ENCODE results near the gene PIGO. TPM values are rescaled to one million over a fixed set of nuclear protein-coding genes. Genes with fewer than 3 reads are reported as not detected.

Gene PIGO
- total RNA-seq, 4 donors from 2014 or later: 6.6 to 12.3 (median 7.3) TPM

- peak within 1 kb of the TSS; percentile 92 to 100 (median 98) for H3K27ac ChIP-seq
- in situ Hi-C loops (cut with MboI; ENCODE audit: low sequenced_read_pairs in 4 of 4): no loop called here
- TF ChIP-seq CTCF (IDR thresholded peaks at IDR 0.05 in 4 of 5, conservative IDR thresholded peaks at IDR 0.05 in 1 of 5): no peak
- peak; percentile 91 to 93 for TF ChIP-seq POLR2A (IDR thresholded peaks at IDR 0.05)
- no peaks in the 10 kb centered on the region for H3K27me3 ChIP-seq
- H3K36me3 ChIP-seq: peaks cover 0 to 6% of the 10 kb centered on the region in 2 donors
- peak within 1 kb of the TSS; percentile 91 to 100 (median 94) for H3K4me3 ChIP-seq
- intact Hi-C loops (cut with DNase I; ENCODE audit: low total_unique reads): loop anchor here (1.0 to 5.0 kb wide), 4 partner anchors 30 to 616 kb away; partner anchors contain the start of genes DNAJB5, STOML2 and TPM2
- no peaks in the 10 kb centered on the region for H3K9me3 ChIP-seq
- ATAC-seq (peak; percentile 91 to 93), DNase-seq (peak; percentile 99)
- H3K4me1 ChIP-seq: peaks cover 29 to 38% of the 10 kb centered on the region in 2 donors
These were observed 23.7 kb downstream of the PIGO start, which contains the start of gene VCP for GRCh38 chr9:35072461-35073278. Gene VCP, minus strand, starts transcription at chr9:35072625. Its CDS starts 272 bp downstream, at chr9:35072353.

DNA sequence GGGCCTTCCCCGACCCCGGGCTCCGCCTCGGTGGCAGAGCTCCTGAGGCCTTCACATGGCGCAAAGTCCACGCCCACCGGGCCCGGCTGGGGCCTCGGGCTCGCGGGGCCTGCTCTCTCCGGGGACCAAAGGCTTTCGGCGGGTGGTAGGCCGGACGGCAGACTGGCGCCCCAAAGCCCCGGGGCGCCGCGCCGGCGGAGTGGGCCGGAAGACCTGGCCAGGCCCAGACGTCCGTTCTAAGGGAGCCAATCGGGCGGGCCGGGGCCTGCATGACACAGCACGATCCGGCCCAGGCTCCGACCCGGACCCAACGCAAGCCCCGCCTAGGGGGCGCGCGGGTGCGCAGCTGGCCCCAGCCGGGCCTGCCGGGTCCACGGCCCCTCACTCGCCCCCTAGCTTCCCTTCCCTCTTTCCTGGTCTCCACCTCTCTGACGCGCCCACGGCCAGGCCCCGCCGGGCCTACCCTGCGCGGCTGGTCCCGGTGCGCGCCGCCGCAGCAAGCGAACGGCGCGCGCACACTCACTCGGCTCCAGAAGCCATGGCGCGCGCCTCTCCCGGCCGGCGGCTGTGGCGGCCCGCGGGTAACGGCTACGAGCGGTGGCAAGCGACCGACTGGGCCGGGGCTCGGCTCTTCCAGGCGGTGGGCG is 24.5 kb downstream of the PIGO start:
- in situ Hi-C loops (cut with MboI; ENCODE audit: low sequenced_read_pairs in 4 of 4) (no loop called here), intact Hi-C loops (cut with DNase I; ENCODE audit: low total_unique reads) (loop anchor here (1.0 to 5.0 kb wide), 5 partner anchors 17 to 617 kb away; partner anchors contain the start of genes DNAJB5, STOML2 and TPM2)
- peaks cover 0 to 14% of the 10 kb centered on the region in 2 donors for H3K36me3 ChIP-seq

DNA sequence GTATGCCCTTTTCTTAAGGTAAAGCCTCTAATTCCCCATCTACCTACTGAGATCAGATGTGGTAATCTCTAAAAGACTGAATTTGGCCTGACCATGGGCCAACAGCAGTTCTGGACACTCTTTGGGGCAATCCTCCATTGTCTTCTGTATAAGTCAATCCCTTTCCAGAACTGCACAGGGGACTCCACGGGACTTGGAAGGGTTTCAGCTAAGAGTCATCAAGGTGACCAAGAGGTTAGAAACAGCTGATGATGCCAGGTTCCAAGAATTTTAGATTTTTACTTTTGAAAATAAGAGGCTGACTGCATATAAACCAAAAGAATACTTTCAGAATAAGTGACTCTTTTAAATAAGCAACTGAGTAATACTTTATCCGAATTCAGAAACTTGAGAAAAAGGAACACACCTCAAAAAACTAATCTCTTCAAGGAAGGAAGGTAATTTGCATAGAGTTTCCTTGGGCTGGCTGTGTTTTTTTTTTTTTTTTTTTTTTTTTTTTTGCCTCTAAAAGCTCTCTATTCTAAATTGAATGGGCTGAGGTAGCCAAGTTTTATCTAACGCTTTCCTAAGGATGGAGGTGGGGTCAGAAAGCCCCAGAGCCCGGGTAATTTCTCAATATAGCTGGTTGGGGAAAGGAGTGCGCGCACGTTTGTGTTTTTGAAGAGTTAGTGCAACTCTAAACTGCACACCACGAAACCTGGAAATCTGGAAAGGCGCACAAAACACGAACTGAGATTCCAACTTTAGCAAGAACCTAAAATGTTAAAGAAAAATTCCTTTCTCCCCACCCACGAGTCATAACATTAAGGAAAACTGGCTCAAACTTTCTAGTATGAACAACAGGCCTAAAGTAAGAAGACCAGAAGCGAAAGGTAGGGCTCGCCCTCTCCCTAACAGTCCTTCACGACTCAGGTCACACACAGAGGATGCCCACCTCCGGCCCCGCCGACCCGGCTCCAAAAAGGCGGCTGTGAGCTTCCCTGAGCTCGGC is 25.3 kb downstream of the PIGO start:
- Histone ChIP-seq H3K9me3 (no peaks in the 10 kb centered on the region), H3K27me3 (no peaks in the 10 kb centered on the region), H3K27ac (peak overlapping the region; percentile 92 to 100 (median 98)), H3K36me3 (peaks cover 3 to 22% of the 10 kb centered on the region in 2 donors), H3K4me3 (peak overlapping the region; percentile 91 to 100 (median 94)), H3K4me1 (peaks cover 29 to 38% of the 10 kb centered on the region in 2 donors)
- ATAC-seq (peak in 1 of 2 donors; percentile 39), DNase-seq (peak; percentile 58 to 74)
- TF ChIP-seq POLR2A (IDR thresholded peaks at IDR 0.05) (no peak), CTCF (IDR thresholded peaks at IDR 0.05 in 4 of 5, conservative IDR thresholded peaks at IDR 0.05 in 1 of 5) (no peak)
- intact Hi-C loops (cut with DNase I; ENCODE audit: low total_unique reads): loop anchor here (2.0 to 5.0 kb wide), 2 partner anchors 16 to 531 kb away; no protein-coding TSS in a partner anchor
- in situ Hi-C loops (cut with MboI; ENCODE audit: low sequenced_read_pairs in 4 of 4): no loop called here

More for the DNA sequence above, 24.5 kb downstream of the PIGO start:
- peak; percentile 81 to 83 for DNase-seq
- H3K9me3 ChIP-seq: no peaks in the 10 kb centered on the region
- peak; percentile 64 to 70 for ATAC-seq
- H3K27me3 ChIP-seq: no peaks in the 10 kb centered on the region
- H3K4me3 ChIP-seq: peak overlapping the region; percentile 91 to 100 (median 94)
- H3K4me1 ChIP-seq: peaks cover 29 to 38% of the 10 kb centered on the region in 2 donors
- H3K27ac ChIP-seq: peak overlapping the region; percentile 92 to 100 (median 98)
- peak; percentile 85 to 93 for TF ChIP-seq POLR2A (IDR thresholded peaks at IDR 0.05)
- peak; percentile 15 to 55 (median 39) for TF ChIP-seq CTCF (IDR thresholded peaks at IDR 0.05 in 4 of 5, conservative IDR thresholded peaks at IDR 0.05 in 1 of 5)

DNA sequence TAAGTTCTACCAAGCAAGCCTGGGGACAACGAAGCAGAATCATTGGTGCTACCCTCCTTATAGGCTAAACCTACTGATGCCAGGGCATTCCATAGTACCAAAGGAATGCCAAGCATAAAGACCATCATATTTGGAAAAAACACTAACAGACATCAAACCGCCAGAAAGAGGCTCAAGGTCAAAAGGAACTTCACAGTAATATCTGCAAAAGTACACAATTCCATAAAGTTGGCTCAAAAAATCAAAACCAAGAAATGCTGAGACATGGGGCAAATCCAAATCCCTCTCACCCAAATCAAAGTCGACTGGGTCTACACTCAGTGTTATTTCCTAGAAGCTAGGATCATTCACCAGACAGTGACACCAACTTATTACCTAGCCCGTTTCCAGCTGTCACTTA is 27.4 kb downstream of the PIGO start:
- TF ChIP-seq POLR2A (IDR thresholded peaks at IDR 0.05): no peak
- no peak for TF ChIP-seq CTCF (IDR thresholded peaks at IDR 0.05 in 4 of 5, conservative IDR thresholded peaks at IDR 0.05 in 1 of 5)
- intact Hi-C loops (cut with DNase I; ENCODE audit: low total_unique reads): no loop called here
- no peaks in the 10 kb centered on the region for H3K9me3 ChIP-seq

More for the DNA sequence above, 27.4 kb downstream of the PIGO start:
- H3K4me3 ChIP-seq: peak overlapping the region in 1 of 4 donors; percentile 93
- DNase-seq (no peak), ATAC-seq (no peak)
- no peaks in the 10 kb centered on the region for H3K27me3 ChIP-seq
- H3K27ac ChIP-seq: peak overlapping the region; percentile 12 to 99 (median 94)
- H3K4me1 ChIP-seq: peaks cover 29 to 38% of the 10 kb centered on the region in 2 donors
- H3K36me3 ChIP-seq: peaks cover 4 to 43% of the 10 kb centered on the region in 2 donors
- in situ Hi-C loops (cut with MboI; ENCODE audit: low sequenced_read_pairs in 4 of 4): no loop called here

All from gastrocnemius medialis (tissue), 4 donors.